Lung (tissue), 12 donors: ENCODE data around the gene APRT. TPM values are rescaled to one million over a fixed set of nuclear protein-coding genes. Genes with fewer than 3 reads are reported as not detected.

Experiments
- ATAC-seq: fragments of 200-7000 bp; cut with Tn5 transposase; one replicate; pipeline ENCODE4 v1.9.1; 2020; ENCODE audit warnings: moderate number of reproducible peaks; ENCODE audit not compliant: insufficient read depth, low FRiP score
- DNase-seq, 3 donors: peaks; one replicate each; pipeline ENCODE4 v3.0.0-alpha.2; 2013 to 2017
- H3K27ac ChIP-seq, 2 donors: one replicate each; pipeline ENCODE4 v1.5.1; 2013; ENCODE audit warnings: mild to moderate bottlenecking in 2 of 2, moderate library complexity in 2 of 2, control low read depth in 1 of 2, inconsistent platforms in 1 of 2, low read depth in 1 of 2, low read length in 1 of 2
- H3K27me3 ChIP-seq, 3 donors: one replicate each; pipeline ENCODE4 v1.5.1; 2013; ENCODE audit warnings: low read length in 2 of 3; ENCODE audit not compliant: control insufficient read depth in 3 of 3, insufficient read depth in 3 of 3
- H3K36me3 ChIP-seq, 4 donors: one replicate each; pipeline ENCODE4 v1.5.1; 2013; ENCODE audit warnings: low read length in 4 of 4, mild to moderate bottlenecking in 1 of 4, moderate library complexity in 1 of 4; ENCODE audit not compliant: control insufficient read depth in 4 of 4, insufficient read depth in 4 of 4
- H3K4me1 ChIP-seq, 5 donors: one replicate each; pipeline ENCODE4 v1.5.1; 2013; ENCODE audit warnings: low read length in 5 of 5, mild to moderate bottlenecking in 2 of 5, moderate library complexity in 1 of 5; ENCODE audit not compliant: control insufficient read depth in 5 of 5, insufficient read depth in 5 of 5
- H3K4me3 ChIP-seq: one replicate; pipeline ENCODE4 v1.5.1; 2013; ENCODE audit warnings: mild to moderate bottlenecking, control low read depth, moderate library complexity
- H3K9ac ChIP-seq, 2 donors: one replicate each; pipeline ENCODE4 v1.5.1; 2013; ENCODE audit warnings: low read length in 2 of 2, control low read depth in 1 of 2; ENCODE audit not compliant: insufficient read depth in 1 of 2
- H3K9me3 ChIP-seq, 4 donors: one replicate each; pipeline ENCODE4 v1.5.1; 2013; ENCODE audit warnings: low read length in 3 of 4, mild to moderate bottlenecking in 1 of 4, moderate library complexity in 1 of 4; ENCODE audit not compliant: control insufficient read depth in 4 of 4, insufficient read depth in 3 of 4
- CTCF ChIP-seq: IDR thresholded peaks from 2 replicates; pipeline ENCODE4 v1.5.1; 2012; ENCODE audit warnings: mild to moderate bottlenecking; ENCODE audit errors: control extremely low read depth, extremely low read depth
- WGBS, 2 donors: extraction: QIAGEN DNeasy Blood & Tissue Kit; methylation state at CpG; one replicate each; pipeline ENCODE4 v1.1.7; 2013; 5-methylcytosine and 5-hydroxymethylcytosine counted together
- polyA plus RNA-seq, 2 donors: library from polyadenylated mRNA; stranded (reverse); fragments of 200-250 nt; gene quantifications; one replicate each; pipeline ENCODE4 v1.2.1, GENCODE V29; 2013
- total RNA-seq, 2 donors: library from RNA; depleted of rRNA in 1 of 2; stranded (reverse); fragments of >200 nt in 1 of 2; gene quantifications; one replicate each; pipeline ENCODE4 v1.2.1, GENCODE V29; 2014 to 2021
- donor health status: control.
- donor health status: control.
- donor health status: Bipolar disorder and iron deficiency.
- donor health status: healthy.
- donor health status: DM: yes; HTN: yes; CAD: no.

Gene APRT
- total and polyA plus RNA-seq, 4 donors: 44.2 to 260 (median 176) TPM

- H3K27ac ChIP-seq: no peak overlapping the region
- no peaks in the 10 kb centered on the region for H3K36me3 ChIP-seq
- peaks cover 0 to 3% (median 0%) of the 10 kb centered on the region in 3 donors for H3K27me3 ChIP-seq
- H3K9ac ChIP-seq: no peak overlapping the region
- no peak overlapping the region for H3K4me3 ChIP-seq
- no peak for TF ChIP-seq CTCF
- no peak for DNase-seq
- ATAC-seq: no peak
- H3K9me3 ChIP-seq: no peaks in the 10 kb centered on the region
- H3K4me1 ChIP-seq: no peaks in the 10 kb centered on the region
- WGBS, 2 donors: 72 to 75% methylated on average over 4 of the region's 4 CpGs
Measured at GRCh38 chr16:88796278-88796677, 15.4 kb downstream of the APRT start.

- H3K4me1 ChIP-seq: no peaks in the 10 kb centered on the region
- no peak for TF ChIP-seq CTCF
- H3K27me3 ChIP-seq: peaks cover 0 to 3% (median 0%) of the 10 kb centered on the region in 3 donors
- H3K27ac ChIP-seq: no peak overlapping the region
- H3K36me3 ChIP-seq: no peaks in the 10 kb centered on the region
- 20 to 46% methylated on average over 35 of the region's 35 CpGs for WGBS, 2 donors
- no peak overlapping the region for H3K9ac ChIP-seq
- DNase-seq: no peak
- no peak overlapping the region for H3K4me3 ChIP-seq
- ATAC-seq: no peak
- no peaks in the 10 kb centered on the region for H3K9me3 ChIP-seq
Measured at GRCh38 chr16:88793251-88793954, 18.3 kb downstream of the APRT start.

GRCh38 chr16:88792668-88793250 is 19.0 kb downstream of the APRT start:
- no peaks in the 10 kb centered on the region for H3K4me1 ChIP-seq
- no peaks in the 10 kb centered on the region for H3K9me3 ChIP-seq
- H3K9ac ChIP-seq: no peak overlapping the region
- WGBS, 2 donors: 53 to 77% methylated on average over 12 of the region's 12 CpGs
- no peak overlapping the region for H3K4me3 ChIP-seq
- no peaks in the 10 kb centered on the region for H3K36me3 ChIP-seq
- ATAC-seq (no peak), DNase-seq (no peak)
- TF ChIP-seq CTCF: no peak
- peaks cover 0 to 3% (median 0%) of the 10 kb centered on the region in 3 donors for H3K27me3 ChIP-seq
- H3K27ac ChIP-seq: no peak overlapping the region
